GM23338 (cell line): Measurements from ENCODE around the gene PARP12. TPM values are rescaled to one million over a fixed set of nuclear protein-coding genes. Genes with fewer than 3 reads are reported as not detected.
A peak's percentile ranks its signal among the peaks of the same experiment; 100 is the strongest.

Experiments
- ATAC-seq: fragments of 200-7000 bp; cut with Tn5 transposase; 3 replicates; pipeline ENCODE4 v1.9.1; 2020
- DNase-seq: peaks from one replicate; pipeline ENCODE4 v3.0.0-alpha.2; 2015; ENCODE audit warnings: low spot score
- H2AFZ ChIP-seq: fragments of 200-600 bp; sonication (generic); 2 replicates; pipeline ENCODE4 v1.8.0; 2016; ENCODE audit warnings: antibody characterized with exemption, mild to moderate bottlenecking, moderate library complexity
- H3F3A ChIP-seq: fragments of 200-600 bp; sonication (generic); replicated peaks from 2 replicates; pipeline ENCODE4 v1.8.0; 2017; ENCODE audit warnings: antibody characterized with exemption, mixed run types, low read depth
- H3K27ac ChIP-seq: fragments of 200-600 bp; sonication (generic); 2 replicates; pipeline ENCODE4 v1.6.1; 2016; ENCODE audit warnings: low read depth
- H3K27me3 ChIP-seq: fragments of 200-600 bp; sonication (generic); 2 replicates; pipeline ENCODE4 v1.8.0; 2016; ENCODE audit warnings: mild to moderate bottlenecking, mixed run types, moderate library complexity; ENCODE audit not compliant: insufficient read depth
- H3K36me3 ChIP-seq: fragments of 200-600 bp; sonication (generic); 2 replicates; pipeline ENCODE4 v1.8.0; 2016; ENCODE audit warnings: mild to moderate bottlenecking; ENCODE audit not compliant: insufficient read depth
- H3K4me1 ChIP-seq: fragments of 200-600 bp; sonication (generic); 2 replicates; pipeline ENCODE4 v1.8.0; 2016; ENCODE audit warnings: mild to moderate bottlenecking, moderate library complexity; ENCODE audit not compliant: insufficient read depth
- H3K4me2 ChIP-seq: fragments of 200-600 bp; sonication (generic); 2 replicates; pipeline ENCODE4 v1.7.1; 2017; ENCODE audit warnings: mixed run types
- H3K4me3 ChIP-seq: fragments of 200-600 bp; sonication (generic); 2 replicates; pipeline ENCODE4 v1.6.1; 2016; ENCODE audit warnings: mixed run types
- H3K79me2 ChIP-seq: fragments of 200-600 bp; sonication (generic); replicated peaks from 2 replicates; pipeline ENCODE4 v1.8.0; 2017; ENCODE audit warnings: mild to moderate bottlenecking; ENCODE audit not compliant: insufficient read depth
- H3K9me2 ChIP-seq: fragments of 200-600 bp; sonication (generic); 2 replicates; pipeline ENCODE4 v1.8.0; 2017; ENCODE audit not compliant: insufficient read depth
- H4K20me1 ChIP-seq: fragments of 200-600 bp; sonication (generic); replicated peaks from 2 replicates; pipeline ENCODE4 v1.8.0; 2017; ENCODE audit warnings: mild to moderate bottlenecking; ENCODE audit not compliant: insufficient read depth
- H3K27ac Mint-ChIP-seq: 2 replicates; pipeline ENCODE4 v1.8.0; 2020; ENCODE audit warnings: inconsistent platforms, mild to moderate bottlenecking, moderate library complexity, mixed read lengths
- H3K27me3 Mint-ChIP-seq: 3 replicates; pipeline ENCODE4 v1.8.0; 2022; ENCODE audit warnings: low read depth, mild to moderate bottlenecking, moderate library complexity, mixed read lengths, inconsistent platforms; ENCODE audit not compliant: insufficient read depth, poor library complexity
- H3K36me3 Mint-ChIP-seq: 3 replicates; pipeline ENCODE4 v1.8.0; 2021; ENCODE audit warnings: low read depth, mild to moderate bottlenecking, inconsistent platforms, moderate library complexity, mixed read lengths
- H3K4me1 Mint-ChIP-seq: 3 replicates; pipeline ENCODE4 v1.8.0; 2020; ENCODE audit warnings: mild to moderate bottlenecking, inconsistent platforms, mixed read lengths
- H3K4me3 Mint-ChIP-seq: 3 replicates; pipeline ENCODE4 v1.8.0; 2021; ENCODE audit warnings: moderate library complexity, mild to moderate bottlenecking, inconsistent platforms, mixed read lengths
- H3K9me3 Mint-ChIP-seq: 3 replicates; pipeline ENCODE4 v1.8.0; 2020; ENCODE audit warnings: moderate library complexity, mild to moderate bottlenecking, inconsistent platforms, mixed read lengths
- CREB1 ChIP-seq: fragments of 250-450 bp; sonication (Bioruptor Pico); IDR thresholded peaks from 2 replicates; pipeline ENCODE4 v1.5.0; 2020; ENCODE audit warnings: low read depth, mild to moderate bottlenecking, moderate library complexity
- EZH2 ChIP-seq: fragments of 200-600 bp; sonication (generic); IDR thresholded peaks from one replicate; pipeline ENCODE4 v1.8.0; 2017; ENCODE audit warnings: antibody characterized with exemption, mild to moderate bottlenecking, low read depth; ENCODE audit not compliant: unreplicated experiment
- EZH2phosphoT487 ChIP-seq: fragments of 200-600 bp; sonication (generic); IDR thresholded peaks from one replicate; pipeline ENCODE4 v1.8.1; 2018; ENCODE audit warnings: antibody characterized with exemption; ENCODE audit not compliant: unreplicated experiment
- NANOG ChIP-seq: IDR thresholded peaks from 2 replicates; pipeline ENCODE4 v1.6.1; 2016; ENCODE audit warnings: antibody characterized with exemption, borderline replicate concordance
- POLR2AphosphoS5 ChIP-seq: IDR thresholded peaks from 2 replicates; pipeline ENCODE4 v1.6.1; 2016; ENCODE audit warnings: antibody characterized with exemption, low read depth
- STAT1 ChIP-seq: IDR thresholded peaks from one replicate; pipeline ENCODE4 v1.6.1; 2016; ENCODE audit warnings: antibody characterized with exemption; ENCODE audit not compliant: unreplicated experiment
- ZNF114 ChIP-seq: fragments of 250-450 bp; sonication (Bioruptor Pico); IDR thresholded peaks from 2 replicates; pipeline ENCODE4 v1.5.0; 2020; ENCODE audit warnings: mild to moderate bottlenecking, moderate library complexity
- ZNF331 ChIP-seq: fragments of 250-450 bp; sonication (Bioruptor Pico); IDR thresholded peaks from 2 replicates; pipeline ENCODE4 v1.5.0; 2020; ENCODE audit warnings: low read depth, mild to moderate bottlenecking, moderate library complexity
- polyA plus RNA-seq: library from polyadenylated mRNA; unstranded; fragments of >200 nt; fragmentation: Nextera tagmentation; extraction: Ambion mirVana; gene quantifications from 2 replicates; pipeline ENCODE4 v1.2.1, GENCODE V29; 2016
- total RNA-seq: library from RNA; depleted of rRNA; stranded (reverse); fragments of >200 nt; shearing (Covaris generic); gene quantifications from 2 replicates; pipeline ENCODE4 v1.2.3, GENCODE V29; 2014
- TF ChIP-seq, protein P1 (sequence below): IDR thresholded peaks from one replicate; pipeline ENCODE4 v1.6.1; 2018; ENCODE audit warnings: antibody characterized with exemption; ENCODE audit not compliant: unreplicated experiment
- TF ChIP-seq, protein P2 (sequence below): IDR thresholded peaks from 2 replicates; pipeline ENCODE4 v1.6.1; 2016; ENCODE audit warnings: antibody characterized with exemption
- TF ChIP-seq, protein P3 (sequence below), 2 experiments: fragments of 200-600 bp in 1 of 2; sonication (generic) in 1 of 2; conservative IDR thresholded peaks; 2 replicates each; pipeline versions ENCODE4 v1.5.1 to v1.6.1; 2016 to 2017; ENCODE audit warnings: antibody characterized with exemption in 2 of 2, low read depth in 2 of 2, mild to moderate bottlenecking in 2 of 2, moderate library complexity in 1 of 2
- TF ChIP-seq, protein P4 (sequence below): fragments of 250-450 bp; sonication (Bioruptor Pico); IDR thresholded peaks from 2 replicates; pipeline ENCODE4 v1.5.0; 2020; ENCODE audit warnings: mild to moderate bottlenecking, moderate library complexity

PARP12 gene
- total and polyA plus RNA-seq, 2 experiments from 2014 or later, result 2.7 to 10.3 TPM

DNA sequence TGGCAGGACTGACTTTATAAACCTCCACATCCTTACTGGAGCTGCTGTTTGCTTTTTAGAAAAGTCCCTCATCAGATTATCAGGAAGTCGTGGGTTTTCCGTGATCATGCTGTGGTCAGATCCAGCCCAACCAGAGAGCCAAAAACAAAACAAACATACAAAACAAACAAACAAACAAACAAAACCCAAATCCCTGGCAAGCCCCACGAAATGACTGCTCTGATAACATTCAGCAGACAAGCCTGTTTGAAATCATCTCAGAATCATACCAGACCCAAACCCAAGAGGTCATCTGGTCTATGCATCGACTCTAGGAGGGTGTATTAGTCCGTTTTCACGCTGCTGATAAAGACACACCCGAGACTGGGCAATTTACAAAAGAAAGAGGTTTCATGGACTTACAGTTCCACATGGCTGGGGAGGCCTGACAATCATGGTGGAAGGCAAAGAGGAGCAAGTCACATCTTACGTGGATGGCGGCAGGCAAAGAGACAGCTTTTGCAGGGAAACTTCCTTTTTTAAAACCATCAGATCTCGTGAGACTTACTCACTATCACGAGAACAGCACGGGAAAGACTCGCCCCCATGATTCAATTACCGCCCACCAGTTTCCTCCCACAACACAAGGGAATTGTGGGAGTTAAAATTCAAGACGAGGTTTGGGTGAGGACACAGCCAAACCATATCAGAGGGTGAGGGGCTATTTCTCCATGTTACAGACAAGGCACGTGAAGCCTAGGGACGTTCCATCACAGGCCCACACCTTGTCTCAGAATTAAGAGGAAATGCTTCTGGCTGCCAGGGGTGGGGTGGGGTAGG lies 85.7 kb downstream of the PARP12 start:
- no peak overlapping the region for H3K4me3 Mint-ChIP-seq
- Histone ChIP-seq H3K9me2 (no peaks in the 10 kb centered on the region), H3F3A (0 out of 2 replicates have a peak, but pooled peaks cover 7% of the 10 kb centered on the region), H3K4me3 (no peak overlapping the region), H3K27ac (no peak overlapping the region), H3K27me3 (no peaks in the 10 kb centered on the region), H3K36me3 (no peaks in the 10 kb centered on the region), H3K79me2 (no peaks in the 10 kb centered on the region), H2AFZ (peak overlapping the region; percentile 56), H3K4me1 (peaks cover 46% of the 10 kb centered on the region), H3K4me2 (no peak overlapping the region), H4K20me1 (no peaks in the 10 kb centered on the region)
- peaks cover 64% of the 10 kb centered on the region for H3K4me1 Mint-ChIP-seq
- DNase-seq, result no peak
- H3K9me3 Mint-ChIP-seq, result no peaks in the 10 kb centered on the region
- H3K27ac Mint-ChIP-seq, result no peak overlapping the region
- peaks cover 12% of the 10 kb centered on the region for H3K27me3 Mint-ChIP-seq
- no peak for ATAC-seq
- no peaks in the 10 kb centered on the region; the same call in 2 of the 3 replicates for H3K36me3 Mint-ChIP-seq
- TF ChIP-seq ZNF331 (no peak), POLR2AphosphoS5 (no peak), EZH2phosphoT487 (no peak), EZH2 (no peak), CREB1 (no peak), ZNF114 (CRISPR knock-in tag) (no peak), NANOG (no peak), STAT1 (no peak)
- TF ChIP-seq, protein P1, sequence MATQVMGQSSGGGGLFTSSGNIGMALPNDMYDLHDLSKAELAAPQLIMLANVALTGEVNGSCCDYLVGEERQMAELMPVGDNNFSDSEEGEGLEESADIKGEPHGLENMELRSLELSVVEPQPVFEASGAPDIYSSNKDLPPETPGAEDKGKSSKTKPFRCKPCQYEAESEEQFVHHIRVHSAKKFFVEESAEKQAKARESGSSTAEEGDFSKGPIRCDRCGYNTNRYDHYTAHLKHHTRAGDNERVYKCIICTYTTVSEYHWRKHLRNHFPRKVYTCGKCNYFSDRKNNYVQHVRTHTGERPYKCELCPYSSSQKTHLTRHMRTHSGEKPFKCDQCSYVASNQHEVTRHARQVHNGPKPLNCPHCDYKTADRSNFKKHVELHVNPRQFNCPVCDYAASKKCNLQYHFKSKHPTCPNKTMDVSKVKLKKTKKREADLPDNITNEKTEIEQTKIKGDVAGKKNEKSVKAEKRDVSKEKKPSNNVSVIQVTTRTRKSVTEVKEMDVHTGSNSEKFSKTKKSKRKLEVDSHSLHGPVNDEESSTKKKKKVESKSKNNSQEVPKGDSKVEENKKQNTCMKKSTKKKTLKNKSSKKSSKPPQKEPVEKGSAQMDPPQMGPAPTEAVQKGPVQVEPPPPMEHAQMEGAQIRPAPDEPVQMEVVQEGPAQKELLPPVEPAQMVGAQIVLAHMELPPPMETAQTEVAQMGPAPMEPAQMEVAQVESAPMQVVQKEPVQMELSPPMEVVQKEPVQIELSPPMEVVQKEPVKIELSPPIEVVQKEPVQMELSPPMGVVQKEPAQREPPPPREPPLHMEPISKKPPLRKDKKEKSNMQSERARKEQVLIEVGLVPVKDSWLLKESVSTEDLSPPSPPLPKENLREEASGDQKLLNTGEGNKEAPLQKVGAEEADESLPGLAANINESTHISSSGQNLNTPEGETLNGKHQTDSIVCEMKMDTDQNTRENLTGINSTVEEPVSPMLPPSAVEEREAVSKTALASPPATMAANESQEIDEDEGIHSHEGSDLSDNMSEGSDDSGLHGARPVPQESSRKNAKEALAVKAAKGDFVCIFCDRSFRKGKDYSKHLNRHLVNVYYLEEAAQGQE, result no peak
- TF ChIP-seq, protein P2, sequence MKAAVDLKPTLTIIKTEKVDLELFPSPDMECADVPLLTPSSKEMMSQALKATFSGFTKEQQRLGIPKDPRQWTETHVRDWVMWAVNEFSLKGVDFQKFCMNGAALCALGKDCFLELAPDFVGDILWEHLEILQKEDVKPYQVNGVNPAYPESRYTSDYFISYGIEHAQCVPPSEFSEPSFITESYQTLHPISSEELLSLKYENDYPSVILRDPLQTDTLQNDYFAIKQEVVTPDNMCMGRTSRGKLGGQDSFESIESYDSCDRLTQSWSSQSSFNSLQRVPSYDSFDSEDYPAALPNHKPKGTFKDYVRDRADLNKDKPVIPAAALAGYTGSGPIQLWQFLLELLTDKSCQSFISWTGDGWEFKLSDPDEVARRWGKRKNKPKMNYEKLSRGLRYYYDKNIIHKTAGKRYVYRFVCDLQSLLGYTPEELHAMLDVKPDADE, result no peak
- TF ChIP-seq, protein P3, sequence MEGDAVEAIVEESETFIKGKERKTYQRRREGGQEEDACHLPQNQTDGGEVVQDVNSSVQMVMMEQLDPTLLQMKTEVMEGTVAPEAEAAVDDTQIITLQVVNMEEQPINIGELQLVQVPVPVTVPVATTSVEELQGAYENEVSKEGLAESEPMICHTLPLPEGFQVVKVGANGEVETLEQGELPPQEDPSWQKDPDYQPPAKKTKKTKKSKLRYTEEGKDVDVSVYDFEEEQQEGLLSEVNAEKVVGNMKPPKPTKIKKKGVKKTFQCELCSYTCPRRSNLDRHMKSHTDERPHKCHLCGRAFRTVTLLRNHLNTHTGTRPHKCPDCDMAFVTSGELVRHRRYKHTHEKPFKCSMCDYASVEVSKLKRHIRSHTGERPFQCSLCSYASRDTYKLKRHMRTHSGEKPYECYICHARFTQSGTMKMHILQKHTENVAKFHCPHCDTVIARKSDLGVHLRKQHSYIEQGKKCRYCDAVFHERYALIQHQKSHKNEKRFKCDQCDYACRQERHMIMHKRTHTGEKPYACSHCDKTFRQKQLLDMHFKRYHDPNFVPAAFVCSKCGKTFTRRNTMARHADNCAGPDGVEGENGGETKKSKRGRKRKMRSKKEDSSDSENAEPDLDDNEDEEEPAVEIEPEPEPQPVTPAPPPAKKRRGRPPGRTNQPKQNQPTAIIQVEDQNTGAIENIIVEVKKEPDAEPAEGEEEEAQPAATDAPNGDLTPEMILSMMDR (conservative IDR thresholded peaks at IDR 0.05; ENCODE audit: low read depth in 2 of 2), result no peak
- TF ChIP-seq, protein P4, sequence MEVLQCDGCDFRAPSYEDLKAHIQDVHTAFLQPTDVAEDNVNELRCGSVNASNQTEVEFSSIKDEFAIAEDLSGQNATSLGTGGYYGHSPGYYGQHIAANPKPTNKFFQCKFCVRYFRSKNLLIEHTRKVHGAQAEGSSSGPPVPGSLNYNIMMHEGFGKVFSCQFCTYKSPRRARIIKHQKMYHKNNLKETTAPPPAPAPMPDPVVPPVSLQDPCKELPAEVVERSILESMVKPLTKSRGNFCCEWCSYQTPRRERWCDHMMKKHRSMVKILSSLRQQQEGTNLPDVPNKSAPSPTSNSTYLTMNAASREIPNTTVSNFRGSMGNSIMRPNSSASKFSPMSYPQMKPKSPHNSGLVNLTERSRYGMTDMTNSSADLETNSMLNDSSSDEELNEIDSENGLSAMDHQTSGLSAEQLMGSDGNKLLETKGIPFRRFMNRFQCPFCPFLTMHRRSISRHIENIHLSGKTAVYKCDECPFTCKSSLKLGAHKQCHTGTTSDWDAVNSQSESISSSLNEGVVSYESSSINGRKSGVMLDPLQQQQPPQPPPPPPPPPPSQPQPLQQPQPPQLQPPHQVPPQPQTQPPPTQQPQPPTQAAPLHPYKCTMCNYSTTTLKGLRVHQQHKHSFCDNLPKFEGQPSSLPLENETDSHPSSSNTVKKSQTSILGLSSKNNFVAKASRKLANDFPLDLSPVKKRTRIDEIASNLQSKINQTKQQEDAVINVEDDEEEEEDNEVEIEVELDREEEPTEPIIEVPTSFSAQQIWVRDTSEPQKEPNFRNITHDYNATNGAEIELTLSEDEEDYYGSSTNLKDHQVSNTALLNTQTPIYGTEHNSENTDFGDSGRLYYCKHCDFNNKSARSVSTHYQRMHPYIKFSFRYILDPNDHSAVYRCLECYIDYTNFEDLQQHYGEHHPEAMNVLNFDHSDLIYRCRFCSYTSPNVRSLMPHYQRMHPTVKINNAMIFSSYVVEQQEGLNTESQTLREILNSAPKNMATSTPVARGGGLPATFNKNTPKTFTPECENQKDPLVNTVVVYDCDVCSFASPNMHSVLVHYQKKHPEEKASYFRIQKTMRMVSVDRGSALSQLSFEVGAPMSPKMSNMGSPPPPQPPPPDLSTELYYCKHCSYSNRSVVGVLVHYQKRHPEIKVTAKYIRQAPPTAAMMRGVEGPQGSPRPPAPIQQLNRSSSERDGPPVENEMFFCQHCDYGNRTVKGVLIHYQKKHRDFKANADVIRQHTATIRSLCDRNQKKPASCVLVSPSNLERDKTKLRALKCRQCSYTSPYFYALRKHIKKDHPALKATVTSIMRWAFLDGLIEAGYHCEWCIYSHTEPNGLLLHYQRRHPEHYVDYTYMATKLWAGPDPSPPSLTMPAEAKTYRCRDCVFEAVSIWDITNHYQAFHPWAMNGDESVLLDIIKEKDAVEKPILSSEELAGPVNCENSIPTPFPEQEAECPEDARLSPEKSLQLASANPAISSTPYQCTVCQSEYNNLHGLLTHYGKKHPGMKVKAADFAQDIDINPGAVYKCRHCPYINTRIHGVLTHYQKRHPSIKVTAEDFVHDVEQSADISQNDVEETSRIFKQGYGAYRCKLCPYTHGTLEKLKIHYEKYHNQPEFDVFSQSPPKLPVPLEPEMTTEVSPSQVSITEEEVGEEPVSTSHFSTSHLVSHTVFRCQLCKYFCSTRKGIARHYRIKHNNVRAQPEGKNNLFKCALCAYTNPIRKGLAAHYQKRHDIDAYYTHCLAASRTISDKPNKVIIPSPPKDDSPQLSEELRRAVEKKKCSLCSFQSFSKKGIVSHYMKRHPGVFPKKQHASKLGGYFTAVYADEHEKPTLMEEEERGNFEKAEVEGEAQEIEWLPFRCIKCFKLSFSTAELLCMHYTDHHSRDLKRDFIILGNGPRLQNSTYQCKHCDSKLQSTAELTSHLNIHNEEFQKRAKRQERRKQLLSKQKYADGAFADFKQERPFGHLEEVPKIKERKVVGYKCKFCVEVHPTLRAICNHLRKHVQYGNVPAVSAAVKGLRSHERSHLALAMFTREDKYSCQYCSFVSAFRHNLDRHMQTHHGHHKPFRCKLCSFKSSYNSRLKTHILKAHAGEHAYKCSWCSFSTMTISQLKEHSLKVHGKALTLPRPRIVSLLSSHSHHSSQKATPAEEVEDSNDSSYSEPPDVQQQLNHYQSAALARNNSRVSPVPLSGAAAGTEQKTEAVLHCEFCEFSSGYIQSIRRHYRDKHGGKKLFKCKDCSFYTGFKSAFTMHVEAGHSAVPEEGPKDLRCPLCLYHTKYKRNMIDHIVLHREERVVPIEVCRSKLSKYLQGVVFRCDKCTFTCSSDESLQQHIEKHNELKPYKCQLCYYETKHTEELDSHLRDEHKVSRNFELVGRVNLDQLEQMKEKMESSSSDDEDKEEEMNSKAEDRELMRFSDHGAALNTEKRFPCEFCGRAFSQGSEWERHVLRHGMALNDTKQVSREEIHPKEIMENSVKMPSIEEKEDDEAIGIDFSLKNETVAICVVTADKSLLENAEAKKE (CRISPR knock-in tag), result no peak
